Subcutaneous adipose tissue (tissue), 4 donors: Measurements from ENCODE around the gene CUBN. TPM values are rescaled to one million over a fixed set of nuclear protein-coding genes. Genes with fewer than 3 reads are reported as not detected.

Source experiments
- total RNA-seq, 4 donors: library from RNA; depleted of rRNA; stranded (reverse); fragments of >200 nt; gene quantifications; one replicate each; pipeline ENCODE4 v1.1.0, GENCODE V29; 2016
- TF ChIP-seq, protein P1 (sequence below): fragments of 450-650 bp; IDR thresholded peaks from one replicate; pipeline ENCODE4 v1.5.1; 2016; ENCODE audit warnings: low read depth, mild to moderate bottlenecking, control low read depth, antibody characterized with exemption, moderate library complexity

The CUBN gene
- total RNA-seq, 4 donors from 2014 or later: 1.9 to 6.6 (median 4.8) TPM

DNA sequence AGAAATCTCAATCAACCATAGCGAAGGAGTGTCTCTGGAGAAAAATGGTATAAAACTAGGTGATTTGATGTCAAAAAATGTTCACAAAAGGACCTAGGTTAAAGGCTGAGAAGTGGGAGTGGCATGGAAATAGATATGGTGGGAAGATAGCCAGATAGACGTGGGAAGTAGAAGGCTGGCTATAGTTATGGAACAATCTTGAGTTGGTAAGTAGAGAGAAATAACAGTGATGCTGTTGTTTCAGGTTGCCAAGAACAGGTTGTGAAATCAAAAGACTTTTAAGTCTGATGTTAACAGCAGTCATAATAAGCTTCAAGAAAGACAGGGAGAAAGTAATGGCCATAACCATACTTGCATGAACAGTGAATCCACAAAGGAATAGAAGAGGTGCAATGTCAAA lies 206.3 kb downstream of the CUBN start:
- TF ChIP-seq, protein P1, sequence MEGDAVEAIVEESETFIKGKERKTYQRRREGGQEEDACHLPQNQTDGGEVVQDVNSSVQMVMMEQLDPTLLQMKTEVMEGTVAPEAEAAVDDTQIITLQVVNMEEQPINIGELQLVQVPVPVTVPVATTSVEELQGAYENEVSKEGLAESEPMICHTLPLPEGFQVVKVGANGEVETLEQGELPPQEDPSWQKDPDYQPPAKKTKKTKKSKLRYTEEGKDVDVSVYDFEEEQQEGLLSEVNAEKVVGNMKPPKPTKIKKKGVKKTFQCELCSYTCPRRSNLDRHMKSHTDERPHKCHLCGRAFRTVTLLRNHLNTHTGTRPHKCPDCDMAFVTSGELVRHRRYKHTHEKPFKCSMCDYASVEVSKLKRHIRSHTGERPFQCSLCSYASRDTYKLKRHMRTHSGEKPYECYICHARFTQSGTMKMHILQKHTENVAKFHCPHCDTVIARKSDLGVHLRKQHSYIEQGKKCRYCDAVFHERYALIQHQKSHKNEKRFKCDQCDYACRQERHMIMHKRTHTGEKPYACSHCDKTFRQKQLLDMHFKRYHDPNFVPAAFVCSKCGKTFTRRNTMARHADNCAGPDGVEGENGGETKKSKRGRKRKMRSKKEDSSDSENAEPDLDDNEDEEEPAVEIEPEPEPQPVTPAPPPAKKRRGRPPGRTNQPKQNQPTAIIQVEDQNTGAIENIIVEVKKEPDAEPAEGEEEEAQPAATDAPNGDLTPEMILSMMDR: no peak

DNA sequence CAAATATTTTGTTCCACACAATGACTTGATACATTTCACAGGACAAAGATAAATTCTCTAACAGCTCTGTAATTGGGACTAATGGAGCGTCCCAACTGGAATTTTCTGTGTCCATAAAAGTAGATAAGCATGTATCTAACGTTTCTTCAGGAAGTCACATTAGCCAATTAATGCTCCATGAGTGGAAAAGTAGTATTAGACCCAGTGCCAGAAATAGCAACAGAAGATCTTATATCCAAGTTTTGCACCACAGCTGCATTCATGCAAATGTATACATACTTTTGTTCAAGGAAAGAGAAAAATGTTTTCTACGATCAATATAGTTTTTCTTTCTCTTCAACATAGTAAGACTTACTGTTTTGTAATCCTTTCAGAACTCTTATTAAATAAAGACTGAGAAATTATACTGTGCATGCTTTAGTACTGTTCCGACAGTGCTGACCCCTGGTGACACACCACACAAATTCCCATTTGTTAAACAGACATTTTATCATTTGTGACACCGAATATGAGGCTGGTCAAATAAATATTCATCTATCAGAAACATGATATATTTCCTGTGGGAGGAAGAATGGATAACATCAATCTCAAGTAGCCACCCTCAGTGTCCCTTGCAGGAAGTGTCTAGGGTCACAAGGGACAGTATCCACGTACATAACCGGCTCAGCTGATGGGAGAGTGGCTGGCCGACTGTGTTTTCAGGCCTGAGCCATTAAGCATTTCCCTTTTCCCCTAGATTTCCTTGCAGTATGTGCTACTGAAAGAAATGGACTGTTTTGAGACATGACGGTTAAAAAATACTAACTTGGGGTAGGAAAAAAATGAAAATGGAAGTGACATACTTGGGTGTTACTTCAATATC lies 210.3 kb downstream of the CUBN start:
- TF ChIP-seq, protein P1: no peak

DNA sequence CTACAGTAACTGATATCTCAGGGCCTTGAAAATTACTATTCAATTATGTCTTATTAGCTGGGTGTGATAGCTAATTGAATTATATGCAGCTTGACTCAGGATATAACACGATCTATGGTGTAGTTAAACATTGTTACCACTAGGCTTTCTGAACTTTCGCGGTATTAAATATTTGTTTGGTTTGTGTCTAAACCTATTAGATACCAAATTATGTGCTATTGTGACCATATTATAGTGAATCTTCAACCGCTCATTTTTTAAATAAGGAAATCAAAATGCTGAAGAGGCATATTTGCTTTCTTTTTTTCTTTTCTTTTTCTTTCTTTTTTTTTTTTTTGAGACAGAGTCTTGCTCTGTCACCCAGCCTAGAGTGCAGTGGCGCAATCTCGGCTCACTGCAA lies 213.1 kb downstream of the CUBN start:
- TF ChIP-seq, protein P1: no peak

DNA sequence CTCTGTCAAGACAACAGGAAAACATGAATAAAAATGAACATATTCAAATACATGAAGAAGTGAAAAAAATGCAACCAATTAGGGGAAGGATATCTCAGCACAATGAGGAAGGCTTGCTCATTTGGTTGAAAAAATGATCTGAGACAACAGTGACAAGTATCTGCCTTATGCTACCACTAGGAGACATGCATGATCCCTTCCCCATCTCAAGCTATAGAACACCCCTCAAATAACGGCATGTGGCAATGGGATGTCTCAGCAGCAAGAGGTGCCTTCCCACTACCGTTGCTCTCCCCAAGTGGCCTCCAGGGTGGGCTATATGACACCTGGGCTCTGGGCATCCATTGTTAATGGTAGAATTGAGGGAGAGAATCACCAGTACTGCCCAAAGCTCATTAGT lies 214.3 kb downstream of the CUBN start:
- TF ChIP-seq, protein P1: no peak

DNA sequence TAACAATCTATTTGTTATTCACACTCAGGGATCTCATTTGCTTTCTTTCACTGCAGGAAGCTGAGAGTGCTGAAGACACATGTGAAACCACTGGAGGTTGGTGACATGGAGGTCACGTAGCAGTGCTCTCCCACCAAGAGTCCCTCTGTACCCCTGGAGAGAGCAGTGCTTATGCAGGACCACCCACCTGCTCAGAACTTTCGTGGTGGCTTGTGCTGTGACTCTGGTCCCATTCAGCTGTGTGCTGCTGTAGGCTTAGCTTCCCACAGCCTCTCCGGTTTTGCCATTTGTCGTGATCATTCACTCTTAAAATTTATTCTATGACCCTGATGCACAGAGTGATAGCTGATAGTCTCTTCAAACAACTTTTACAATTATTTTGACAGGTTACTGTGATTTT lies 216.3 kb downstream of the CUBN start:
- TF ChIP-seq, protein P1: no peak

DNA sequence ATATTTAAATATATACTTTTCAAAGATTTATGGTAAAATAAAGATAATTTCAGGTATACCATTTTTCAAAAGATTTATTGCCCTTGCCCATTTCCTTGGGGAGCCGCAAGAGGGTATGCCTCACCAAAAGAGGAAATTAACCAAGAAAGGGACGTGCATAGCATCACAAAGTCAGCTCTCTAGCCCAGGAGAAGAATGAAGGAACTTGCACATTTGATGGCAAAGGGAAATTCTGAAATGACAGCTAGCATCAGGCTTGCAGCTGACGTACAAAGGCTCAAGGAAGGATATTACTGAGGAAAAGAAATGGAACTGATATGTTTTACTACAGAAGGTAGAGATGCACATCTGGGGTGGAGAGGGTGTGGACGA lies 218.8 kb downstream of the CUBN start:
- TF ChIP-seq, protein P1: no peak

DNA sequence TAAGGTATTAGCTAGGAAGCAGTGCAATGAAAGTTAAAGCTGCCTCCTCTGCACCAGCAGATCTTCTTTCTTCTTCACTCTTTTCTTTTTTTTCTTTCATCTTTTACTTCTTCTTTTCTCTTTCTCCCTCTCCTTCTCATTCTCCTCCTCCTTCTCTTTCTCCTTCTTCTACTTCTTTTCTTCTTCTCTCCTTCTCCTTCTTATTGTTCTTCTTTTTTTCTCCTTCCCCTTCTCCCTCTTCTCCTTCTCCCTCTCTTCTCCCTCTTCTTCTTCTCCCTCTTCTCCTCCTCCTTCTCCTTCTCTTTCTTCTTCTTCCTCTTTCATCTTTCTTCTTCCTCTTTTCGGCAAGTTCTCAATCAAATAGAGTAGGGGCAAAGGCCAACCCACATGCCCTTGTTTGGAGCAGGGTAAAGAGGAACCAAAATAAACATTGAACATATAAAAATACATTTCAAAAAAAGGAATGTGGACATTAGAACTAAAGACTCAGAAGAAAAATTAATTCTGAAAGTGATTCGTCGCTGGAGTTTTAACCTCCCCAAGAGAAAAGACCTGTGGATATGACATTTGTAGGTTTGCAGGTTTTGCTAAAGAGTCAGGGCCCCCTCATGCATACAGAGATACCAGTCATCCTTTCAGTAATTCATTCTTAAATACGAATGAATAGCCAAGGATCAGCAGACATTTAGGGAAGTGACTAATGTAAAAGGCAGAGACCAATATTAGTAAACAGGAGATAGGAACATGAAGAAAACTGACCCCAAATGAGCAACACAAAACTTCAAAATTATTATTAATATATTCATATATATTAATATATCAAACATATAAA lies 219.4 kb downstream of the CUBN start:
- TF ChIP-seq, protein P1: no peak
